ENCODE measurements around the gene TMPRSS11F. TPM values are rescaled to one million over a fixed set of nuclear protein-coding genes. Genes with fewer than 3 reads are reported as not detected.
"Not testable (repeated sequence)": the region's sequence is repeated elsewhere in the genome, so short reads cannot be mapped to it uniquely, and the experiment has no call there.

The TMPRSS11F gene
- under 1 TPM in 4 of 10 donors, not detected in 6; 0.12 to 0.17 (median 0.13) TPM for polyA plus RNA-seq (ENCODE audit: insufficient read length in 10 of 10)
- long read RNA-seq, donor 1: 0 reads
- long read RNA-seq, donor 2: 0 reads
- long read RNA-seq, donor 3: 0 reads
- long read RNA-seq, donor 4: 0 reads
- long read RNA-seq, donor 5: 0 reads
- long read RNA-seq, donor 6: 0 reads
- long read RNA-seq, donor 7: 0 reads
- long read RNA-seq, donor 8: 0 reads
- long read RNA-seq, donor 9: 0 reads

DNA sequence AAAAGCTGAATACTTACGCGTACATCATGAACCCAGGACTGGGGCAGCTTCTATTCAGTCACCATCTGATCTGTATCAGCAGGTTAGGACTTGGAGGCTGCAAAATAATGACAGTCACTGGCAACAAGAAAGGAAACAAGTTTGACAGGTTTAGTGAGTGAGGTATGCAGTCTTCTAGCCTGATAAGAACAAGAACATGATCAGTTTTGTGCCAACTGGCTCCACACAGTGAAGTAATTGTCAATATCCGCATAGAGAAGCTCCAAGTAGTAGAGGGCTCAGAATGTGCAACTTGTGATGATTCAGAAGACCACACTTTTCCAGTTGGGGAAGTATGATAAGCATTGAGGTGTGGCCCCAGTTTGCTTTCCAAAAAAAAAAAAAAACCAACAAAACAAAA is at the start of gene TMPRSS11F:
Gene TMPRSS11F, minus strand, starts transcription at position 77 of the 400 bp plus-strand sequence. Its CDS starts 49 bp downstream, at position 28.
- DNase-seq: no peak

DNA sequence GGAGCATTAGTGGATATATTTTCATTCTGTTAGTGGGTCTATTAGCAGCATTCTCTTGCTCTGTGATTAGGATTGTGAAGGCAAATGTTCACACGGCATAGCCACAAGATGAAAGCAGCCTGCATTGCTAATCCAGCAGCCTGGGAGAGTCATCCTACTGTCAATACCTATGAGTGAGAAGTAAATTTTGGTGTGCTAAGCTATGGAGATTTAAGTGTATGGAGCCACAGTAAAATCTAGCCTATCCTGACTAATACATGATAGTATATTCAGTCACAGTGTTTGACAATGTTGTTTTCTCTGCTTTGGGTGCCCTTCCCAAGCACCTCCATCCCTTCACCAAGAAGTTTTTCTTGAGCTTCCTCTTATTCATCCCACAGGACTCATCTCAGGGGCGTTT is 47.2 kb upstream of the TMPRSS11F start:
- no peak for DNase-seq

DNA sequence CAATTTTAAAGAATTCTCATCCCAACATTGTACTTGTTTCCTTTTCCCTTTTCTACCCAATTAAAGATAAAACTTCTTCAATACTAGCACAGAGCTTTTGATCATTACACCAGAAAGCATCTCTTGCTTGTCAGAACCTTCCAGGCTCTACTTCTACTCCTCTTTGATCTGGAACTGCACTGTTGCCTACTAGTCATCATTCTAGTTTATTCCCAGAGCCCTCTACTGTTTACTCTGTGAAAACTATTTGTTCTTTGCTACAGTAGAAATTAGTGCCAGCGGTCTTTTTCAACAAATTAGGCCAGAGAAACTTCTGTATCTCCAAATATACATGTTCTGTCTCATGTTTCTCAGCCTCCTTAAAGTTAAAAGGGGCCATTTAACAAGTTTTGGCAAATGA is 46.8 kb upstream of the TMPRSS11F start:
- DNase-seq: peak in 1 of 3 donors; percentile 7

- DNase-seq: peak; percentile 59 to 82 (median 67)
These were observed 46.0 kb upstream of the TMPRSS11F start for GRCh38 chr4:68175562-68176155.

- not testable (repeated sequence) for DNase-seq
These were observed 44.7 kb upstream of the TMPRSS11F start for GRCh38 chr4:68174389-68174788.

GRCh38 chr4:68172147-68172546 is 42.5 kb upstream of the TMPRSS11F start:
- not testable (repeated sequence) for DNase-seq

- no peak for DNase-seq
These were observed 38.0 kb upstream of the TMPRSS11F start for GRCh38 chr4:68167706-68168105.

GRCh38 chr4:68167166-68167565 is 37.5 kb upstream of the TMPRSS11F start:
- DNase-seq: no peak

GRCh38 chr4:68163754-68164153 is 34.1 kb upstream of the TMPRSS11F start:
- no peak for DNase-seq

GRCh38 chr4:68162196-68162595 is 32.5 kb upstream of the TMPRSS11F start:
- DNase-seq: no peak

DNA sequence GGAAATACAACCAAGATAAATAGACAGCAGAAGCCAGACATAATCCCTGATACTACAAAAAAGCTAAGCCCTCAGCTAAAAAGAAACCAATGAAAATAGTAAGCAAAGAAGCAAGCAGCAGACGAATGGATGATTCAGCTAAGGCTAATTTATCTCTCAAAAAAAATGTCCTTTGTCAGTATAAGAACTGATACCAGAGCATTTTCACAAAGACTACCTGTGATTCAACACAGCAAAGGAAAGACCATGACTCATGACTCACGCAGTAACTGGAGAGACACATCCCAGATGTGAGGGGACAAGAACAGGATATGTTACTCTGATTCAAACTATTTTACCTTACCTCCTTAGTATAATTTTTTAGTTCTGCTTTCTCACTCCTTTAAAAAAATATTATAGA is 22.7 kb upstream of the TMPRSS11F start:
- DNase-seq: no peak

DNA sequence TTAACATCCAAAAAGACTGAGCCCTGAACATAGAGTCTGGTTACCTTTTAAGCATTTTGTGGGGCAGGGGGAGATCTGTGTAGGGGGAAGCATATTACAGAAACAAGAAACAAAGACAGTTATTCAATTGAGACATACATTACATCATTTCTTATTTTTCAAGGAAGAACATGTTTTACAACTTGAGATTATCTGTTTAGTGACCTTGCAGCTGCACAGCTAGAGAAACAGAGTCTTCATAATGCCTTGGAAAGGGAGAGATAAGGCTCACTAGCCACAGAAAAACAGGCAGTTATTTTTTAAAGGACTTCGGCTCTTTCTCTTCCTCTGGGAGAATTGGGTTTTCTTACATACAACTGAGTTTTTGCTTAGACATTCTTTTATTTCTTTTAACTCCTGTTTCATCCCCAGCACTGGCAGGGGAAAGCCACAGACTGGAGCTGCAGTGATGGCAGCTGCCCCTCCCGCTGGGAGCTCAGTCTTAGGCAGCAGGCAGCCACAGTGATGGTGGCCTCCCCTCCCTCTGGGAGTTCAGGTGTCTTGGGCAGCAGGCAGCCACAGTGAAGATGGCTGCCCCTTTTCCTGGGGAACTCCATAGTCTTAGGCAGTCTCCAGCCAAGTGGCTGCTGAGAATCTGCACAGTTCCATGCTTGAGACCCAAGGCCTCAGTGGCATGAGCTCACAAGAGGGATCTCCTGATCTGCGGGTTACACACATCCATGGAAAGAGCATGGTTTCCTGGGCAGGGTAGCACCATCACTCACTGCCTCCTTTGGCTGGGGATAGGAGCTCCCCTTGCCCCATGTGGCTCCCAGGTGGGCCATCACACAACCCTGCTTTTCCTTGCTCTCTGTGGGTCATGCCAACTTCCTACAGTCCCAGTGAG is 19.4 kb upstream of the TMPRSS11F start:
- no peak for DNase-seq

GRCh38 chr4:68147079-68147478 is 17.4 kb upstream of the TMPRSS11F start:
- no peak for DNase-seq

- no peak for DNase-seq
These were observed 15.6 kb upstream of the TMPRSS11F start for GRCh38 chr4:68145261-68145660.

DNA sequence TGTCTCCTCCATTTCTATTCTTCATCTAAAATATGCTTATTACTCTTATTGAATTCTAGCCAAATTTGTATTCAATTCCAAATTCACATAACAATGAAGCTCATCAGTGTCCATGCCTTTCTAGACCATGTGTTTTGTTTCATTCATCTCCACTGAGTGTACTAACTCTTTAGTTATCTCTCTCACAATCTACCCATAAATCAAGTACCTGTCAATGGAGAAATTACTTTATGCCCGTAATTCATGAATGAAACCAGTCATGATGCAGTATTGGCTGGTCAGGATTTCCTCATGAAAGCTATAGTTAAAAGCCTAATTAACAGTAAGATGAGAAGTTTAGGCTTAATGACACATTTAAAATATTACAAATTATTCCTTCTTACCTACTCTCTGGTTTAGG is 12.2 kb upstream of the TMPRSS11F start:
- no peak for DNase-seq

GRCh38 chr4:68132342-68132741 is 2.7 kb upstream of the TMPRSS11F start:
- DNase-seq: no peak

GRCh38 chr4:68124262-68124661 is 5.4 kb downstream of the TMPRSS11F start:
- no peak for DNase-seq

DNA sequence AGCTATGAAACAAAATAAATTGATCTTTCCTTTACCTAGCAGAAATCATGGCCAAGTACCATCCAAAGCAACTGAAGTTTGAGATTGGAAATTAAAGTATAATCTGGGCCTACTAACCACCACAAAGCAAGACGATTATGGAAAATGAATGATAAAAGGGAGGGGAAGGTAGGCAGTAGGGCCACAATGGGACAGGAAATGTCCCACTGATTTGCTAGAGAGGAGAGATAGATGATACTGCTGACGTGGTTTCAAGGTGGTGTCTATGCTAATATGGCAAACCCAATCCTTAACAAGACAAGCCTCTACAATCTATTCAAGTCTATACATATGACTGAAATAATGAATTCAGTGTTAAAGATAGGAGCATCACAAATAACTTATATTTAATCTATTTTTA is 6.1 kb downstream of the TMPRSS11F start:
- no peak for DNase-seq

DNA sequence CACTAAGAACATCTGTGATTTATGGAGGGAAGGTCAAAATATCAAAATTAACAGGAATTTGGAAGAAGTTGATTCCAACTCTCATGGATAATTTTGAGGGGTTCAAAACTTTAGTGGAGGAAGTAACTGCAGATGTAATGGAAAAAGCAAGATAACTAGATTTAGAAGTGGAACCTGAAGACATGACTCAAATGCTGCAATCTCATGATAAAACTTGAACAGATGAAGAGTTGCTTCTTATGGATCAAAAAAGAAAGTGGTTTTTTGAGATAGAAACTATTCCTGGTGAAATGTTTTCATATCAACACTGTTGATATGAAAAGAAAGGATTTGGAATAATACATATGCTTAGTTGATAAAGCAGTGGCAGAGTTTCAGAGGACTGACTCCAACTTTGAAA is 9.7 kb downstream of the TMPRSS11F start:
- no peak for DNase-seq

GRCh38 chr4:68110441-68110840 is 19.2 kb downstream of the TMPRSS11F start:
- DNase-seq: no peak

DNA sequence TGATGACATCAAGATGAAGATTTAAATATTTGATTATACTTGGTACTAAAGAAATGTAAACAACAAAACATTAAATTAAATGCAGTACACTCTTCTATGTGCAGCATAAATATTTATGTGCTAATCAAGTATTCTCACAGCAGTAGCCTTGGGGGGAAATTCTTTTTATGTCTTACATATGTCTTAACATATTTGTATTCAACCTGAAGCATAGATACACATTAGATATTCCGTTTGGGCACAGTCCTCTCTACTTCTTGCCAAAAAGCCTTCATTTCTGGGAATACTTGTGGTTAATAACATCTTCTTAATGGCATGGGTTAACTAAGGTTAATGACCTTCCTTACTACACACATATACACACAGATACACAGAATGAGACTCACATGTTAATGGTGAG is 19.8 kb downstream of the TMPRSS11F start:
- no peak for DNase-seq

GRCh38 chr4:68082758-68083157 is 46.9 kb downstream of the TMPRSS11F start:
- no peak for DNase-seq

- DNase-seq: no peak
These were observed 49.7 kb downstream of the TMPRSS11F start for GRCh38 chr4:68079928-68080327.

All from muscle of back (tissue), 13 donors.